Kidney (tissue), 14 donors: Measurements from ENCODE around the gene LGI2. TPM values are rescaled to one million over a fixed set of nuclear protein-coding genes. Genes with fewer than 3 reads are reported as not detected.

Experiments used
- DNase-seq, 5 donors: peaks; one replicate each; pipeline ENCODE4 v3.0.0-alpha.2; 2013 to 2020
- FAIRE-seq: peaks from 2 replicates; lab custom pipeline; 2012; peaks lifted over from hg19 to GRCh38; lab: Jason Lieb, UNC
- H3K27ac ChIP-seq, 2 donors: one replicate each; pipeline ENCODE4 v1.7.0; 2013; ENCODE audit warnings: low read depth in 2 of 2, low read length in 2 of 2, inconsistent platforms in 1 of 2
- H3K27me3 ChIP-seq: one replicate; pipeline ENCODE4 v1.7.1; 2013; ENCODE audit warnings: low read length, inconsistent platforms; ENCODE audit not compliant: control insufficient read depth, insufficient read depth
- H3K36me3 ChIP-seq, 3 donors: one replicate each; pipeline versions ENCODE4 v1.7.0 to v1.7.1; 2013; ENCODE audit warnings: low read length in 3 of 3, control low read depth in 1 of 3, inconsistent platforms in 1 of 3; ENCODE audit not compliant: insufficient read depth in 3 of 3, control insufficient read depth in 2 of 3
- H3K4me1 ChIP-seq, 3 donors: one replicate each; pipeline versions ENCODE4 v1.7.0 to v1.7.1; 2013; ENCODE audit warnings: low read length in 3 of 3, inconsistent platforms in 1 of 3, low read depth in 1 of 3; ENCODE audit not compliant: control insufficient read depth in 2 of 3, insufficient read depth in 2 of 3
- H3K4me3 ChIP-seq, 3 donors: one replicate each; pipeline versions ENCODE4 v1.7.0 to v1.8.1; 2013; ENCODE audit warnings: low read length in 3 of 3, control low read depth in 1 of 3, inconsistent platforms in 1 of 3
- H3K9ac ChIP-seq, 3 donors: one replicate each; pipeline versions ENCODE4 v1.7.0 to v1.7.1; 2013; ENCODE audit warnings: low read length in 3 of 3, control low read depth in 1 of 3, inconsistent platforms in 1 of 3
- H3K9me3 ChIP-seq, 3 donors: one replicate each; pipeline versions ENCODE4 v1.7.0 to v1.7.1; 2013; ENCODE audit warnings: low read length in 3 of 3, control low read depth in 1 of 3, inconsistent platforms in 1 of 3; ENCODE audit not compliant: control insufficient read depth in 2 of 3, insufficient read depth in 1 of 3
- CTCF ChIP-seq: IDR thresholded peaks from 3 replicates; pipeline ENCODE4 v1.5.1; 2012; ENCODE audit warnings: mild to moderate bottlenecking, moderate library complexity, borderline replicate concordance; ENCODE audit not compliant: insufficient read depth; ENCODE audit errors: extremely low read depth
- intact Hi-C: fragments of 100-400 bp; cut with DNase I; formaldehyde crosslinking; loops from one replicate; pipeline ENCODE4 v1.11.1; 2022
- polyA plus RNA-seq: library from polyadenylated mRNA; stranded (reverse); fragments of 350-450 nt; fragmentation: Illumina TruSeq; extraction: RNeasy Lipid Tissue Mini Kit (QIAGEN cat#74804); gene quantifications from one replicate; pipeline ENCODE4 v1.2.3, GENCODE V29; 2014; ENCODE audit warnings: low read depth, low replicate concordance; ENCODE audit not compliant: insufficient read depth
- total RNA-seq: library from RNA; stranded (reverse); fragmentation: NEBNext Ultra II Directional; extraction: Animal tissue kit (Norgen Biotek cat#: 25700); gene quantifications from one replicate; pipeline ENCODE4 v1.2.1, GENCODE V29; 2021
- donor health status: control.
- donor health status: control.
- donor health status: control.
- donor health status: control.
- donor health status: control.
- donor health status: DM: yes; HTN: yes; CAD: no.
- donor health status: Normal renal cell carcinoma (clear cell type).

LGI2 gene
- total and polyA plus RNA-seq, 2 donors from 2014 or later = 4.8 to 7.5 TPM

GRCh38 chr4:24995346-24995919, 35.3 kb downstream of the LGI2 start:
- no peak for FAIRE-seq
- intact Hi-C loops = no loop called here

GRCh38 chr4:24993551-24994080, 37.1 kb downstream of the LGI2 start:
- FAIRE-seq (no peak), DNase-seq (no peak)
- Histone ChIP-seq H3K9ac (no peak overlapping the region), H3K9me3 (no peaks in the 10 kb centered on the region), H3K4me1 (peaks cover 0 to 5% (median 0%) of the 10 kb centered on the region in 3 donors), H3K4me3 (no peak overlapping the region), H3K36me3 (no peaks in the 10 kb centered on the region), H3K27me3 (no peaks in the 10 kb centered on the region), H3K27ac (no peak overlapping the region)
- intact Hi-C loops = no loop called here
- TF ChIP-seq CTCF = no peak

More at GRCh38 chr4:24995346-24995919, 35.3 kb downstream of the LGI2 start:
- H3K9me3 ChIP-seq = no peaks in the 10 kb centered on the region
- DNase-seq = no peak
- H3K4me1 ChIP-seq = no peaks in the 10 kb centered on the region
- no peaks in the 10 kb centered on the region for H3K27me3 ChIP-seq
- H3K9ac ChIP-seq = no peak overlapping the region
- no peaks in the 10 kb centered on the region for H3K36me3 ChIP-seq
- no peak for TF ChIP-seq CTCF
- H3K4me3 ChIP-seq = no peak overlapping the region
- no peak overlapping the region for H3K27ac ChIP-seq

GRCh38 chr4:24992968-24993367, 37.8 kb downstream of the LGI2 start:
- no peak overlapping the region for H3K9ac ChIP-seq
- H3K9me3 ChIP-seq = no peaks in the 10 kb centered on the region
- no peak for TF ChIP-seq CTCF
- intact Hi-C loops = no loop called here
- H3K27ac ChIP-seq = no peak overlapping the region
- no peak overlapping the region for H3K4me3 ChIP-seq
- H3K27me3 ChIP-seq = no peaks in the 10 kb centered on the region
- H3K36me3 ChIP-seq = no peaks in the 10 kb centered on the region
- H3K4me1 ChIP-seq = peaks cover 0 to 5% (median 0%) of the 10 kb centered on the region in 3 donors
- no peak for FAIRE-seq
- DNase-seq = no peak
